ENCODE data around the gene GFRAL. TPM values are rescaled to one million over a fixed set of nuclear protein-coding genes. Genes with fewer than 3 reads are reported as not detected.

The GFRAL gene
- total RNA-seq, 1 donor from 2014 or later, result not detected

- no peak overlapping the region for H3K4me3 ChIP-seq
- H3K9me3 ChIP-seq, result no peaks in the 10 kb centered on the region
- intact Hi-C loops (cut with DNase I), result no loop called here
- H3K36me3 ChIP-seq, result no peaks in the 10 kb centered on the region
- no peaks in the 10 kb centered on the region for H3K27me3 ChIP-seq (ENCODE audit: low read depth)
- H3K27ac ChIP-seq, result no peak overlapping the region
- TF ChIP-seq, protein P1, sequence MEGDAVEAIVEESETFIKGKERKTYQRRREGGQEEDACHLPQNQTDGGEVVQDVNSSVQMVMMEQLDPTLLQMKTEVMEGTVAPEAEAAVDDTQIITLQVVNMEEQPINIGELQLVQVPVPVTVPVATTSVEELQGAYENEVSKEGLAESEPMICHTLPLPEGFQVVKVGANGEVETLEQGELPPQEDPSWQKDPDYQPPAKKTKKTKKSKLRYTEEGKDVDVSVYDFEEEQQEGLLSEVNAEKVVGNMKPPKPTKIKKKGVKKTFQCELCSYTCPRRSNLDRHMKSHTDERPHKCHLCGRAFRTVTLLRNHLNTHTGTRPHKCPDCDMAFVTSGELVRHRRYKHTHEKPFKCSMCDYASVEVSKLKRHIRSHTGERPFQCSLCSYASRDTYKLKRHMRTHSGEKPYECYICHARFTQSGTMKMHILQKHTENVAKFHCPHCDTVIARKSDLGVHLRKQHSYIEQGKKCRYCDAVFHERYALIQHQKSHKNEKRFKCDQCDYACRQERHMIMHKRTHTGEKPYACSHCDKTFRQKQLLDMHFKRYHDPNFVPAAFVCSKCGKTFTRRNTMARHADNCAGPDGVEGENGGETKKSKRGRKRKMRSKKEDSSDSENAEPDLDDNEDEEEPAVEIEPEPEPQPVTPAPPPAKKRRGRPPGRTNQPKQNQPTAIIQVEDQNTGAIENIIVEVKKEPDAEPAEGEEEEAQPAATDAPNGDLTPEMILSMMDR (IDR thresholded peaks at IDR 0.05), result no peak
- ATAC-seq (no peak), DNase-seq (no peak)
- H3K4me1 ChIP-seq, result no peaks in the 10 kb centered on the region
Observed at GRCh38 chr6:55320696-55321086, 6.6 kb upstream of the GFRAL start.

- Histone ChIP-seq H3K4me1 (no peaks in the 10 kb centered on the region), H3K27me3 (ENCODE audit: low read depth) (no peaks in the 10 kb centered on the region), H3K9me3 (no peaks in the 10 kb centered on the region), H3K27ac (no peak overlapping the region), H3K4me3 (no peak overlapping the region), H3K36me3 (no peaks in the 10 kb centered on the region)
- ATAC-seq (no peak), DNase-seq (no peak)
- intact Hi-C loops (cut with DNase I), result no loop called here
- TF ChIP-seq, protein P1 (IDR thresholded peaks at IDR 0.05), result no peak
Observed at GRCh38 chr6:55377150-55377549, 49.9 kb downstream of the GFRAL start.

- DNase-seq, result no peak
- TF ChIP-seq, protein P1 (IDR thresholded peaks at IDR 0.05), result no peak
- intact Hi-C loops (cut with DNase I), result no loop called here
- no peak overlapping the region for H3K4me3 ChIP-seq
- H3K27ac ChIP-seq, result no peak overlapping the region
- no peak for ATAC-seq
- H3K9me3 ChIP-seq, result no peaks in the 10 kb centered on the region
- H3K27me3 ChIP-seq (ENCODE audit: low read depth), result no peaks in the 10 kb centered on the region
- H3K4me1 ChIP-seq, result no peaks in the 10 kb centered on the region
- H3K36me3 ChIP-seq, result no peaks in the 10 kb centered on the region
Observed at GRCh38 chr6:55379471-55379870, 52.2 kb downstream of the GFRAL start.

DNA sequence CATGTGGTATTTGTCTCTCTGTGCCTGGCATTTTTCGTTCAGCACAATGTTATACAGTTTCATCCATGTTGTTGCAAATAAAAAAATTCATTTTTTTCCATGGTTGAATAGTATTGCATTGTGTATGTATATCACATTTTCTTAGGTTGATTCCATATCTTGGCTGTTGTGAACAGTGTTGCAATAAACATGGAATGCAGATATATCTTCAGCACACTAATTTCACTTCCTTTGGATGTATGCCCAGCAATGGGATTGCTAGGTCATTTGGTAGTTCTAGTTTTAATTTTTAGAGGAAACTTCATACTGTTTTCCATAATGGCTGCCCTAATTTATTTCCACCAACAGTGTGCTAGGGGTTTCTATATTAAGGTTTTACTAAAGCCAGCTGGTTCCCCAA is 52.6 kb downstream of the GFRAL start:
- Histone ChIP-seq H3K9me3 (no peaks in the 10 kb centered on the region), H3K36me3 (no peaks in the 10 kb centered on the region), H3K4me1 (no peaks in the 10 kb centered on the region), H3K27ac (no peak overlapping the region), H3K27me3 (ENCODE audit: low read depth) (no peaks in the 10 kb centered on the region), H3K4me3 (no peak overlapping the region)
- intact Hi-C loops (cut with DNase I), result no loop called here
- DNase-seq (no peak), ATAC-seq (no peak)
- TF ChIP-seq, protein P1 (IDR thresholded peaks at IDR 0.05), result no peak

GRCh38 chr6:55388211-55388610 is 60.9 kb downstream of the GFRAL start:
- no peak for DNase-seq
- TF ChIP-seq, protein P1 (IDR thresholded peaks at IDR 0.05), result no peak
- no peak for ATAC-seq
- Histone ChIP-seq H3K27ac (no peak overlapping the region), H3K4me1 (no peaks in the 10 kb centered on the region), H3K27me3 (ENCODE audit: low read depth) (no peaks in the 10 kb centered on the region), H3K9me3 (no peaks in the 10 kb centered on the region), H3K36me3 (no peaks in the 10 kb centered on the region), H3K4me3 (no peak overlapping the region)
- intact Hi-C loops (cut with DNase I), result no loop called here

DNA sequence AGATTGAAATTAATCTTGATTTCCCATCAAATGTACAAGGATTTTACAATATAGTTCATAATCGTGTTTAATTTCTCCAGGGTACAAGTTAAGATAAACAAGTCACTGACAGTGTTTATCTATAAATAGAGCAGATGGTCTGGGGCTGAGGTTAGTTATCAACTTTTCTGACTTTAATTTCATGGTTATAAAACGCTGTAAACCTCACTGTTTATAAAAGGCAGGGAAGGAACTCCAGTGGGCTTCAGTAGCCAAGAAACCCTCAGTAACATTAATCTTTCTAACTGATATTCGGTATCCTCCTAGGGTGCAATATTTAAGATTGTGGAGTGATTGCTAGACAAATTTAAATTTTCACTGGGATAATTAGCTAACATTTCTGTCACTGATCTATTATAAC is 68.6 kb downstream of the GFRAL start:
- H3K4me3 ChIP-seq, result no peak overlapping the region
- TF ChIP-seq, protein P1 (IDR thresholded peaks at IDR 0.05), result no peak
- no peak overlapping the region for H3K27ac ChIP-seq
- no peaks in the 10 kb centered on the region for H3K27me3 ChIP-seq (ENCODE audit: low read depth)
- no peaks in the 10 kb centered on the region for H3K36me3 ChIP-seq
- DNase-seq (no peak), ATAC-seq (no peak)
- H3K4me1 ChIP-seq, result no peaks in the 10 kb centered on the region
- intact Hi-C loops (cut with DNase I), result no loop called here
- no peaks in the 10 kb centered on the region for H3K9me3 ChIP-seq

Measured in lower lobe of right lung (tissue), 2 donors.